K562 (cell line): ENCODE results near the gene SENP1. TPM values are rescaled to one million over a fixed set of nuclear protein-coding genes. Genes with fewer than 3 reads are reported as not detected.

ENCODE experiments used
- C11orf30 ChIP-seq: fragments of 450-650 bp; IDR thresholded peaks from 2 replicates; pipeline ENCODE4 v1.6.1; 2016; ENCODE audit warnings: low read depth, mild to moderate bottlenecking
- EWSR1 ChIP-seq: fragments of 450-650 bp; IDR thresholded peaks from 2 replicates; pipeline ENCODE4 v1.6.1; 2018; ENCODE audit warnings: borderline replicate concordance, mild to moderate bottlenecking, low read depth, moderate library complexity; ENCODE audit not compliant: partially characterized antibody
- GTF2E2 ChIP-seq: fragments of 200-800 bp; sonication (Bioruptor generic); IDR thresholded peaks from 2 replicates; pipeline ENCODE4 v1.6.1; 2016; ENCODE audit warnings: missing genetic modification characterization, missing compliant biosample characterization
- GTF2F1 ChIP-seq: IDR thresholded peaks from 2 replicates; pipeline ENCODE4 v1.6.1; 2011; ENCODE audit warnings: low read depth, low read length, improper control_type of control experiment
- HDAC8 ChIP-seq: fragments of 450-650 bp; IDR thresholded peaks from 2 replicates; pipeline ENCODE4 v1.6.1; 2016; ENCODE audit warnings: mild to moderate bottlenecking, missing genetic modification characterization, moderate library complexity, missing compliant biosample characterization
- LCOR ChIP-seq: sonication (generic); formaldehyde crosslinking; IDR thresholded peaks from 2 replicates; pipeline ENCODE4 v1.8.0; 2022; ENCODE audit warnings: mild to moderate bottlenecking, missing genetic modification reagents
- MAFG ChIP-seq: fragments of 450-650 bp; conservative IDR thresholded peaks from 2 replicates; pipeline ENCODE4 v1.6.1; 2016; ENCODE audit warnings: missing genetic modification characterization, missing compliant biosample characterization
- MAFK ChIP-seq: IDR thresholded peaks from 2 replicates; pipeline ENCODE4 v1.6.1; 2011; ENCODE audit warnings: low read length, improper control_type of control experiment
- NCOA2 ChIP-seq, 2 experiments: fragments of 450-650 bp; IDR thresholded peaks; 2 replicates each; pipeline ENCODE4 v1.6.1; 2018; ENCODE audit warnings: mild to moderate bottlenecking in 2 of 2, moderate library complexity in 1 of 2; ENCODE audit not compliant: partially characterized antibody in 2 of 2
- NFE2 ChIP-seq: IDR thresholded peaks from 2 replicates; pipeline ENCODE4 v1.6.1; 2014; ENCODE audit warnings: antibody characterized with exemption, low read depth
- NFXL1 ChIP-seq: fragments of 450-650 bp; formaldehyde crosslinking; IDR thresholded peaks from 2 replicates; pipeline ENCODE4 v1.4.0; 2021; ENCODE audit warnings: mild to moderate bottlenecking
- POLR3G ChIP-seq: IDR thresholded peaks from 2 replicates; pipeline ENCODE4 v1.6.1; 2011; ENCODE audit not compliant: insufficient read length, insufficient replicate concordance; ENCODE audit errors: extremely low read depth
- SMAD3 ChIP-seq: fragments of 450-650 bp; formaldehyde crosslinking; conservative IDR thresholded peaks from 2 replicates; pipeline ENCODE4 v1.4.0; 2020; ENCODE audit warnings: mild to moderate bottlenecking
- SMARCA4 ChIP-seq: fragments of 450-650 bp; IDR thresholded peaks from 2 replicates; pipeline ENCODE4 v1.6.1; 2016
- SP2 ChIP-seq: IDR thresholded peaks from 2 replicates; pipeline ENCODE4 v1.6.1; 2011; ENCODE audit warnings: mild to moderate bottlenecking, low read depth, low read length, moderate library complexity; ENCODE audit not compliant: poor library complexity, severe bottlenecking; ENCODE audit errors: extremely low read depth
- TRIM24 ChIP-seq, 2 experiments: fragments of 450-650 bp; IDR thresholded peaks; 2 replicates each; pipeline ENCODE4 v1.6.1; 2016
- ZNF316 ChIP-seq: fragments of 450-650 bp; IDR thresholded peaks from 2 replicates; pipeline ENCODE4 v1.6.1; 2016
- polyA plus RNA-seq, 8 experiments: library from polyadenylated mRNA; depleted of rRNA in 4 of 8; stranded (reverse) in 5 of 8; unstranded in 3 of 8; fragments of >200 nt; fragmentation: Nextera tagmentation in 2 of 8; fragmentation: Illumina TruSeq in 1 of 8; extraction: Ambion mirVana in 2 of 8; extraction: Trizol in 1 of 8; gene quantifications; 2 replicates each; pipeline versions ENCODE4 v1.2.1 to v1.2.3, GENCODE V29; 2011 to 2014; ENCODE audit warnings: inconsistent platforms in 1 of 8, missing spikeins in 1 of 8
- total RNA-seq, 7 experiments: library from RNA; depleted of rRNA in 6 of 7; stranded (reverse); fragments of >200 nt in 6 of 7; fragmentation: Illumina TruSeq in 2 of 7; extraction: Trizol in 2 of 7; gene quantifications; 2 replicates each; pipeline versions ENCODE4 v1.2.1 to v1.2.3, GENCODE V29; 2011 to 2021; ENCODE audit warnings: low replicate concordance in 1 of 7
- TF ChIP-seq, protein P1 (sequence below): sonication (generic); formaldehyde crosslinking; IDR thresholded peaks from 2 replicates; pipeline ENCODE4 v1.8.0; 2022; ENCODE audit warnings: mild to moderate bottlenecking, missing genetic modification reagents
- TF ChIP-seq, protein P2 (sequence below), 3 experiments: fragments of 200-800 bp in 1 of 3; sonication (Bioruptor generic) in 1 of 3; sonication (generic) in 1 of 3; formaldehyde crosslinking in 1 of 3; IDR thresholded peaks; 2 replicates each; pipeline versions ENCODE4 v1.6.1 to v1.8.0; 2016 to 2022; ENCODE audit warnings: mild to moderate bottlenecking in 2 of 3, missing compliant biosample characterization in 2 of 3, missing genetic modification characterization in 2 of 3, missing genetic modification reagents in 1 of 3
- TF ChIP-seq, protein P3 (sequence below): fragments of 450-650 bp; IDR thresholded peaks from one replicate; pipeline ENCODE4 v1.6.1; 2018; ENCODE audit warnings: mild to moderate bottlenecking, moderate library complexity; ENCODE audit not compliant: partially characterized antibody
- TF ChIP-seq, protein P4 (sequence below): sonication (generic); formaldehyde crosslinking; IDR thresholded peaks from 2 replicates; pipeline ENCODE4 v1.8.1; 2023; ENCODE audit warnings: mild to moderate bottlenecking, missing genetic modification reagents
- TF ChIP-seq, protein P5 (sequence below): fragments of 450-650 bp; formaldehyde crosslinking; IDR thresholded peaks from 2 replicates; pipeline ENCODE4 v1.4.0; 2020; ENCODE audit warnings: mild to moderate bottlenecking, mixed read lengths

The SENP1 gene
- total and polyA plus RNA-seq, 9 of the 15 experiments (the other 6 are each of a cell fraction or from before 2014, with no cell fraction given): 15.5 to 59.0 (median 36.3) TPM

DNA sequence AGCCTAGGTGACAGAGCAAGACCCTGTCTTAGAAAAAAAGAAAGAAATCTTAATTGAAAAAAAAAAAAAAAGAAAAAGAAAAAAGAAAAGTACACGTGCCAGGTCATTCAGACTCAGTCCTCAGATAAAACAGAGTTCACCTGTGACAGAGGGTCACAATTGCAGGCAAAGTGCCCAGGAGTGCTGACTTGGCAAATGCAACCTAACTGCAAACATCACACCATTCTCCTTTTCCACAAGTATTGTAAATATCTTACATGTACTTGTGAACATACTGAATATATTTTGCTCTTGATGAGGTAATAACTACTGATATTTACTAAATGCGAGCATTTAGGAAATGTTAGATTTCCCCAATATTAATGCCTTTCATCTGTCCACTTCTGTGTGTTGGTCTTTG is 92.6 kb downstream of the SENP1 start (continued):
- TF ChIP-seq, protein P1, sequence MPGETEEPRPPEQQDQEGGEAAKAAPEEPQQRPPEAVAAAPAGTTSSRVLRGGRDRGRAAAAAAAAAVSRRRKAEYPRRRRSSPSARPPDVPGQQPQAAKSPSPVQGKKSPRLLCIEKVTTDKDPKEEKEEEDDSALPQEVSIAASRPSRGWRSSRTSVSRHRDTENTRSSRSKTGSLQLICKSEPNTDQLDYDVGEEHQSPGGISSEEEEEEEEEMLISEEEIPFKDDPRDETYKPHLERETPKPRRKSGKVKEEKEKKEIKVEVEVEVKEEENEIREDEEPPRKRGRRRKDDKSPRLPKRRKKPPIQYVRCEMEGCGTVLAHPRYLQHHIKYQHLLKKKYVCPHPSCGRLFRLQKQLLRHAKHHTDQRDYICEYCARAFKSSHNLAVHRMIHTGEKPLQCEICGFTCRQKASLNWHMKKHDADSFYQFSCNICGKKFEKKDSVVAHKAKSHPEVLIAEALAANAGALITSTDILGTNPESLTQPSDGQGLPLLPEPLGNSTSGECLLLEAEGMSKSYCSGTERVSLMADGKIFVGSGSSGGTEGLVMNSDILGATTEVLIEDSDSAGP (CRISPR knock-in tag): no peak
- TF ChIP-seq, protein P2, sequence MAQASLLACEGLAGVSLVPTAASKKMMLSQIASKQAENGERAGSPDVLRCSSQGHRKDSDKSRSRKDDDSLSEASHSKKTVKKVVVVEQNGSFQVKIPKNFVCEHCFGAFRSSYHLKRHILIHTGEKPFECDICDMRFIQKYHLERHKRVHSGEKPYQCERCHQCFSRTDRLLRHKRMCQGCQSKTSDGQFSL (CRISPR knock-in tag; IDR thresholded peaks at IDR 0.05): no peak
- TF ChIP-seq, protein P2 (tag; IDR thresholded peaks at IDR 0.05): no peak
- TF ChIP-seq, protein P3, sequence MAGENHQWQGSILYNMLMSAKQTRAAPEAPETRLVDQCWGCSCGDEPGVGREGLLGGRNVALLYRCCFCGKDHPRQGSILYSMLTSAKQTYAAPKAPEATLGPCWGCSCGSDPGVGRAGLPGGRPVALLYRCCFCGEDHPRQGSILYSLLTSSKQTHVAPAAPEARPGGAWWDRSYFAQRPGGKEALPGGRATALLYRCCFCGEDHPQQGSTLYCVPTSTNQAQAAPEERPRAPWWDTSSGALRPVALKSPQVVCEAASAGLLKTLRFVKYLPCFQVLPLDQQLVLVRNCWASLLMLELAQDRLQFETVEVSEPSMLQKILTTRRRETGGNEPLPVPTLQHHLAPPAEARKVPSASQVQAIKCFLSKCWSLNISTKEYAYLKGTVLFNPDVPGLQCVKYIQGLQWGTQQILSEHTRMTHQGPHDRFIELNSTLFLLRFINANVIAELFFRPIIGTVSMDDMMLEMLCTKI: no peak
- TF ChIP-seq HDAC8 (no peak), SP2 (no peak), SMARCA4 (no peak), GTF2F1 (no peak), NFXL1 (CRISPR knock-in tag) (no peak), MAFK (peak; percentile 86), NCOA2 (IDR thresholded peaks at IDR 0.05; ENCODE audit: partially characterized antibody in 2 of 2) (no peak), POLR3G (no peak), SMAD3 (CRISPR knock-in tag) (no peak), GTF2E2 (tag) (no peak), C11orf30 (peak; percentile 85), TRIM24 (IDR thresholded peaks at IDR 0.05) (no peak), LCOR (CRISPR knock-in tag) (no peak), ZNF316 (peak; percentile 93), MAFG (peak; percentile 85), NFE2 (no peak), EWSR1 (no peak)
- TF ChIP-seq, protein P4, sequence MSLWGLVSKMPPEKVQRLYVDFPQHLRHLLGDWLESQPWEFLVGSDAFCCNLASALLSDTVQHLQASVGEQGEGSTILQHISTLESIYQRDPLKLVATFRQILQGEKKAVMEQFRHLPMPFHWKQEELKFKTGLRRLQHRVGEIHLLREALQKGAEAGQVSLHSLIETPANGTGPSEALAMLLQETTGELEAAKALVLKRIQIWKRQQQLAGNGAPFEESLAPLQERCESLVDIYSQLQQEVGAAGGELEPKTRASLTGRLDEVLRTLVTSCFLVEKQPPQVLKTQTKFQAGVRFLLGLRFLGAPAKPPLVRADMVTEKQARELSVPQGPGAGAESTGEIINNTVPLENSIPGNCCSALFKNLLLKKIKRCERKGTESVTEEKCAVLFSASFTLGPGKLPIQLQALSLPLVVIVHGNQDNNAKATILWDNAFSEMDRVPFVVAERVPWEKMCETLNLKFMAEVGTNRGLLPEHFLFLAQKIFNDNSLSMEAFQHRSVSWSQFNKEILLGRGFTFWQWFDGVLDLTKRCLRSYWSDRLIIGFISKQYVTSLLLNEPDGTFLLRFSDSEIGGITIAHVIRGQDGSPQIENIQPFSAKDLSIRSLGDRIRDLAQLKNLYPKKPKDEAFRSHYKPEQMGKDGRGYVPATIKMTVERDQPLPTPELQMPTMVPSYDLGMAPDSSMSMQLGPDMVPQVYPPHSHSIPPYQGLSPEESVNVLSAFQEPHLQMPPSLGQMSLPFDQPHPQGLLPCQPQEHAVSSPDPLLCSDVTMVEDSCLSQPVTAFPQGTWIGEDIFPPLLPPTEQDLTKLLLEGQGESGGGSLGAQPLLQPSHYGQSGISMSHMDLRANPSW: no peak
- TF ChIP-seq, protein P5, sequence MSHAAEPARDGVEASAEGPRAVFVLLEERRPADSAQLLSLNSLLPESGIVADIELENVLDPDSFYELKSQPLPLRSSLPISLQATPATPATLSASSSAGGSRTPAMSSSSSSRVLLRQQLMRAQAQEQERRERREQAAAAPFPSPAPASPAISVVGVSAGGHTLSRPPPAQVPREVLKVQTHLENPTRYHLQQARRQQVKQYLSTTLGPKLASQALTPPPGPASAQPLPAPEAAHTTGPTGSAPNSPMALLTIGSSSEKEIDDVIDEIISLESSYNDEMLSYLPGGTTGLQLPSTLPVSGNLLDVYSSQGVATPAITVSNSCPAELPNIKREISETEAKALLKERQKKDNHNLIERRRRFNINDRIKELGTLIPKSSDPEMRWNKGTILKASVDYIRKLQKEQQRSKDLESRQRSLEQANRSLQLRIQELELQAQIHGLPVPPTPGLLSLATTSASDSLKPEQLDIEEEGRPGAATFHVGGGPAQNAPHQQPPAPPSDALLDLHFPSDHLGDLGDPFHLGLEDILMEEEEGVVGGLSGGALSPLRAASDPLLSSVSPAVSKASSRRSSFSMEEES (CRISPR knock-in tag): no peak
